Neuronal stem cell (in vitro differentiated cells): ENCODE results near the gene CMTM2.

Experiments
- DNase-seq: peaks from one replicate; pipeline ENCODE4 v3.0.0-alpha.2; 2013; ENCODE audit warnings: low spot score
- H2AFZ ChIP-seq: one replicate; pipeline ENCODE4 v1.6.1; 2013; ENCODE audit warnings: mild to moderate bottlenecking, low read length, inconsistent platforms
- H2AK5ac ChIP-seq: 2 replicates; pipeline ENCODE4 v1.6.1; 2013; ENCODE audit warnings: low read depth, mild to moderate bottlenecking, inconsistent platforms, low read length, moderate library complexity, mixed read lengths
- H2BK120ac ChIP-seq: 2 replicates; pipeline ENCODE4 v1.6.1; 2013; ENCODE audit warnings: low read depth, mild to moderate bottlenecking, inconsistent platforms, low read length, moderate library complexity, mixed read lengths
- H2BK12ac ChIP-seq: one replicate; pipeline ENCODE4 v1.6.1; 2013; ENCODE audit warnings: low read length, inconsistent platforms
- H2BK15ac ChIP-seq: 2 replicates; pipeline ENCODE4 v1.6.1; 2013; ENCODE audit warnings: mild to moderate bottlenecking, low read length, inconsistent platforms, mixed read lengths
- H2BK5ac ChIP-seq: one replicate; pipeline ENCODE4 v1.6.1; 2013; ENCODE audit warnings: inconsistent platforms, mild to moderate bottlenecking, low read length, moderate library complexity
- H3K14ac ChIP-seq: one replicate; pipeline ENCODE4 v1.6.1; 2013; ENCODE audit warnings: low read length, inconsistent platforms
- H3K18ac ChIP-seq: 2 replicates; pipeline ENCODE4 v1.6.1; 2013; ENCODE audit warnings: low read length, inconsistent platforms
- H3K23ac ChIP-seq: 2 replicates; pipeline ENCODE4 v1.6.1; 2013; ENCODE audit warnings: low read depth, mild to moderate bottlenecking, mixed read lengths, low read length, inconsistent platforms; ENCODE audit not compliant: poor library complexity
- H3K27ac ChIP-seq: replicated peaks from 3 replicates; pipeline ENCODE4 v1.5.1; 2013; ENCODE audit warnings: low read length, inconsistent platforms
- H3K27me3 ChIP-seq, 3 experiments: 2 replicates each; pipeline ENCODE4 v1.6.1; 2013; ENCODE audit warnings: low read length in 3 of 3, mild to moderate bottlenecking in 2 of 3, inconsistent platforms in 1 of 3, low read depth in 1 of 3, mixed read lengths in 1 of 3, moderate library complexity in 1 of 3; ENCODE audit not compliant: control insufficient read depth in 3 of 3, insufficient read depth in 3 of 3
- H3K36me3 ChIP-seq, 2 donors: replicated peaks in 1 of 2; 2 replicates each; pipeline ENCODE4 v1.6.1; 2013; ENCODE audit warnings: low read length in 2 of 2; ENCODE audit not compliant: control insufficient read depth in 2 of 2, insufficient read depth in 2 of 2
- H3K4ac ChIP-seq: 2 replicates; pipeline ENCODE4 v1.6.1; 2013; ENCODE audit warnings: inconsistent platforms, mild to moderate bottlenecking, low read length, moderate library complexity
- H3K4me1 ChIP-seq, 2 donors: 1 replicate in 1 of 2; 2 replicates in 1 of 2; pipeline ENCODE4 v1.6.1; 2013; ENCODE audit warnings: low read length in 2 of 2, low read depth in 1 of 2; ENCODE audit not compliant: control insufficient read depth in 2 of 2, insufficient read depth in 1 of 2
- H3K4me2 ChIP-seq: one replicate; pipeline ENCODE4 v1.6.1; 2013; ENCODE audit warnings: mild to moderate bottlenecking, low read length, inconsistent platforms; ENCODE audit not compliant: insufficient read depth, poor library complexity, severe bottlenecking
- H3K4me3 ChIP-seq, 2 donors: 2 replicates each; pipeline ENCODE4 v1.5.1; 2013; ENCODE audit warnings: low read length in 2 of 2, mild to moderate bottlenecking in 2 of 2, inconsistent platforms in 1 of 2, moderate library complexity in 1 of 2
- H3K79me1 ChIP-seq: one replicate; pipeline ENCODE4 v1.6.1; 2013; ENCODE audit warnings: low read depth, mild to moderate bottlenecking, inconsistent platforms, low read length, moderate library complexity
- H3K9ac ChIP-seq: one replicate; pipeline ENCODE4 v1.6.1; 2013; ENCODE audit warnings: mild to moderate bottlenecking, low read depth, low read length, inconsistent platforms; ENCODE audit not compliant: poor library complexity
- H3K9me3 ChIP-seq, 2 donors: replicated peaks in 1 of 2; 2 replicates each; pipeline versions ENCODE3 to v1.6.1; 2013; ENCODE audit warnings: low read length in 2 of 2, mild to moderate bottlenecking in 2 of 2, inconsistent platforms in 1 of 2, low read depth in 1 of 2, mixed read lengths in 1 of 2, moderate library complexity in 1 of 2; ENCODE audit not compliant: control insufficient read depth in 2 of 2, insufficient read depth in 1 of 2
- H4K8ac ChIP-seq: one replicate; pipeline ENCODE4 v1.6.1; 2013; ENCODE audit warnings: low read depth, mild to moderate bottlenecking, inconsistent platforms, low read length, moderate library complexity
- H4K91ac ChIP-seq: one replicate; pipeline ENCODE4 v1.6.1; 2013; ENCODE audit warnings: low read length, low read depth, mild to moderate bottlenecking, inconsistent platforms; ENCODE audit not compliant: poor library complexity
- WGBS, 2 donors: extraction: QIAGEN DNeasy Blood & Tissue Kit; methylation state at CpG; one replicate each; pipeline ENCODE4 v1.1.7; 2013; ENCODE audit warnings: missing lambda C conversion rate in 2 of 2, mixed read lengths in 1 of 2; ENCODE audit not compliant: insufficient read length in 2 of 2, insufficient replicate concordance in 1 of 2; ENCODE audit errors: extremely low coverage in 2 of 2; 5-methylcytosine and 5-hydroxymethylcytosine counted together

CMTM2 gene

DNA sequence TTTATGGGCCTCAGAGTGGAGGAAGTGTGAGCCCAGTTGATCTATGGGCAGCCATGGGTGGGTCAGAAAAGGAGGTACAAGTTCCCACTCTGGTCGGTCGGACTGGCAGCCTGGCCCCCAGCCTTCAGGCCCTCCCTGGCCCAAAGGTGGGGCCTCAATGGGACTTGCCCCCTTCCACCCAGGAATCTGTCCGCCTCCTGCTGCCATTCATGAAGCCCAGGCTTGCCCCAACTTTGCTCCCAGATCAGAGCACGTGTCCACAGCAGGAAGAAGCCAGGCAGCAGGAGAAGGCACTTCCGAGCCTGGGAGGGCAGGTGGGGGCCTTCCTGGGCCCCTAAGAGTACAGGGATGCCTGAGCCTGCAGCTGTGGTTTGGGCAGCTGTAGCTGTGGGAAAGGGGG, 22.2 kb downstream of the CMTM2 start:
- no peak for DNase-seq
- Histone ChIP-seq H3K36me3 (peaks cover 0 to 5% of the 10 kb centered on the region in 2 donors), H2BK5ac (no peak overlapping the region), H4K91ac (no peak overlapping the region), H3K9ac (no peak overlapping the region), H3K14ac (no peak overlapping the region), H3K4me1 (peaks cover 7 to 11% of the 10 kb centered on the region in 2 donors), H3K4me2 (no peak overlapping the region), H3K9me3 (no peaks in the 10 kb centered on the region), H3K4ac (no peak overlapping the region), H3K79me1 (peaks cover 9% of the 10 kb centered on the region), H2BK15ac (no peak overlapping the region), H3K4me3 (no peak overlapping the region), H3K23ac (peak overlapping the region; percentile 3), H2BK12ac (no peak overlapping the region), H2AFZ (peak overlapping the region; percentile 48), H3K27me3 (no peaks in the 10 kb centered on the region), H3K27ac (no peak overlapping the region), H2AK5ac (peak overlapping the region; percentile 81), H2BK120ac (no peak overlapping the region), H3K18ac (peak overlapping the region; percentile 59), H4K8ac (no peak overlapping the region)
- WGBS, 2 donors, result no CpG with 5 or more reads among the region's 5 CpGs

DNA sequence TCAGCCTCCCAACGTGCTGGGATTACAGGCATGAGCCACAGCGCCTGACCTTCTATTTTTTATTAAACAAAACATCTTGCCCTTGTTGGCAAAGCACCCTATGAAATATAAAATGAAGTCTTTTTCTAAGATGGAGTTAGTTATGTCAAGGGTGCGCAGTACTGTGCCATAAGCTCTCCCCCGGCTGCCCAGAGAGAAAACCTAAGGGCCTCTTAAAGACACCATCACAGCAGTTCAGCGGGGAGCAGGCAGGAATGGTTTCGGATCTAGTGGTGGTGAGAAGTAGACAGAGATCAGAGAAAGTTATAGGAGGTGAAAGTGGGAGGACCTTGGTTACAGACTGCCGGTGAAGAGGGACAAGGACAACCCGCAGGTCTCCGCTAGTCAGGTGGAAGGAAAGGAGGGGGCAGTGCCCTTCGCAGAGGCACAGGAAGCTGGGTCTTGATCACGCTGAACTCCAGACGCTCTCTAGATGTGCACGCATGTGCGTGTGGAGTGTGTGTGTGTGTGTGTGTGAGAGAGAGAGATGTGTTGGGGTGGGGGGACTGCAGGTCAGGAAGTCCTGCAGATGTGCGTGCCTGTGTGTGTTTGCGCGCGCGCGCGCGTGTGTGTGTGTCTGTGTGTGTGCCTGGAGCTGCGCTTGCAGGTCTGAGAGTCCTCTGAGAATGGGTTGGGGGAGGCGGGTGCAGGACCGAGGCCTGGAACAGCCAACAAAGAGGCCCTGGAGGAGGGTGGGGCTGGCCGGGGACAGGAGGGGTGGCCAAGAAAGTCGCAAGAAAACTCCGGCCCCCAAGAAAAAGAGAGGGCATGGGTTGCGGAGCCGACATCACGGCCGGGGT, 24.5 kb downstream of the CMTM2 start:
- Histone ChIP-seq H2BK15ac (peak overlapping the region; percentile 1), H3K4me3 (peak overlapping the region; percentile 48 to 88), H2AFZ (peak overlapping the region; percentile 98), H3K4me1 (peaks cover 12 to 17% of the 10 kb centered on the region in 2 donors), H3K36me3 (peaks cover 7 to 22% of the 10 kb centered on the region in 2 donors), H3K14ac (no peak overlapping the region), H3K18ac (peak overlapping the region; percentile 66), H2AK5ac (no peak overlapping the region), H3K23ac (peak overlapping the region; percentile 0), H3K4ac (no peak overlapping the region), H3K27me3 (no peaks in the 10 kb centered on the region), H2BK5ac (peak overlapping the region; percentile 2), H3K4me2 (peak overlapping the region; percentile 60), H3K9me3 (no peaks in the 10 kb centered on the region), H2BK120ac (no peak overlapping the region), H3K9ac (peak overlapping the region; percentile 87), H4K91ac (no peak overlapping the region), H4K8ac (no peak overlapping the region), H2BK12ac (peak overlapping the region; percentile 31), H3K27ac (peak overlapping the region; percentile 98), H3K79me1 (peaks cover 13% of the 10 kb centered on the region)
- WGBS, 2 donors, result no CpG with 5 or more reads among the region's 32 CpGs
- peak; percentile 80 for DNase-seq

DNA sequence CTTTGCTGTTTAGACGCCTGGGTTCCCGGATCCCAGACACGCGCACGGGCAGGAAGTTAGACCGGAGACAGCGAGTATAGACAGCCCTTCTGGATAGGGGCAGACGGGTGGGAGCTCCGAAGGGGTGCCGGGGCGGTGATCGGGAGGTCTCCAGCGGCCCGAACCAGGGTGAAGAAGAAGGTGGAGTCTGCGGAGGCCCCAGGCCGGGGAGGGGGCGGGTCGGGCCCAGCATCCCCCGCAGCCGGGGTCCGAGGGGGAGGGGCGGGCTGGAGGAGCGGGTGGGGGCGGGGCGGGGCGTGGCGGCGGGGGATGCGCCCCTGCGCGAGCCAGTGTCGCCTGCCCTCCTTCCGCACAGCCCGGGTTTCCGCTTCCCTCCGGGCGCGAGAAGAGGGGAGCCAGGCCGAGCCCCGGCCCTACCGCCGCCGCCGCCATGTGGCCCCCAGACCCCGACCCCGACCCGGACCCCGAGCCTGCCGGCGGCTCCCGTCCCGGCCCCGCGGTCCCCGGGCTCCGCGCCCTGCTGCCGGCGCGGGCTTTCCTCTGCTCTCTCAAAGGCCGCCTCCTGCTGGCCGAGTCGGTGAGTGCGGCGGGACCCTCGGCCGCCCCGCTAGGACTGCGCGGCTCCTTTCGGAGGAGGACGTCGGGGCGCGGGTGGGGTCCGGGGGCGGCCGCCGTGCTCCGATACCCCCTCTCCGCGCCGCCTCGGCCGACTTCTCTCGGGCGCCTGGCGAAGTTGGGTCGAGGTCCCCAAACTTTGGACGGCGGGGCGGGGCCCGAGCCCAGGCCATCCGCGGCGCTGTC, 25.3 kb downstream of the CMTM2 start, which contains the start of gene CMTM3:
Gene CMTM3, plus strand, starts transcription at position 329 of the 801 bp plus-strand sequence. Its CDS starts 102 bp downstream, at position 431.
- H2AFZ ChIP-seq, result peak within 1 kb of the TSS; percentile 98
- peak within 1 kb of the TSS; percentile 1 for H2BK15ac ChIP-seq
- H2BK12ac ChIP-seq, result peak within 1 kb of the TSS; percentile 31
- peak; percentile 74 for DNase-seq
- H3K14ac ChIP-seq, result peak within 1 kb of the TSS; percentile 84
- H3K4ac ChIP-seq, result peak within 1 kb of the TSS; percentile 97
- H3K36me3 ChIP-seq, result peaks cover 13 to 30% of the 10 kb centered on the region in 2 donors
- no peaks in the 10 kb centered on the region for H3K27me3 ChIP-seq
- peak within 1 kb of the TSS; percentile 94 for H3K9ac ChIP-seq
- H3K18ac ChIP-seq, result peak within 1 kb of the TSS; percentile 94
- H3K79me1 ChIP-seq, result peaks cover 19% of the 10 kb centered on the region
- peak within 1 kb of the TSS; percentile 98 for H3K27ac ChIP-seq
- H3K4me1 ChIP-seq, result peaks cover 12 to 20% of the 10 kb centered on the region in 2 donors
- peak within 1 kb of the TSS; percentile 100 for H2AK5ac ChIP-seq
- H4K8ac ChIP-seq, result no peak within 1 kb of the TSS
- peak within 1 kb of the TSS; percentile 48 to 88 for H3K4me3 ChIP-seq
- peak within 1 kb of the TSS; percentile 66 for H2BK120ac ChIP-seq
- no peaks in the 10 kb centered on the region for H3K9me3 ChIP-seq
- no CpG with 5 or more reads among the region's 96 CpGs for WGBS, 2 donors
- no peak within 1 kb of the TSS for H4K91ac ChIP-seq
- peak within 1 kb of the TSS; percentile 89 for H3K23ac ChIP-seq
- H2BK5ac ChIP-seq, result peak within 1 kb of the TSS; percentile 2
- H3K4me2 ChIP-seq, result peak within 1 kb of the TSS; percentile 92
